ENCODE measurements around the gene PLXND1. TPM values are rescaled to one million over a fixed set of nuclear protein-coding genes. Genes with fewer than 3 reads are reported as not detected.

The PLXND1 gene
- total and polyA plus RNA-seq, 9 donors = 21.6 to 120 (median 57.1) TPM

GRCh38 chr3:129632056-129632455 lies 25.6 kb upstream of the PLXND1 start:
- intact Hi-C loops (cut with DNase I) = loop anchor here in 3 of 4 donors (10.0 kb wide), 4 partner anchors 193 to 373 kb away; no protein-coding TSS in a partner anchor
- H3K4me1 ChIP-seq (ENCODE audit: insufficient read depth) = no peaks in the 10 kb centered on the region
- 76 to 79% (median 78%) methylated on average over 9 of the region's 9 CpGs for WGBS, 3 donors
- H3K36me3 ChIP-seq = no peaks in the 10 kb centered on the region
- DNase-seq = no peak
- H3K27me3 ChIP-seq = no peaks in the 10 kb centered on the region
- H3K4me3 ChIP-seq = no peak overlapping the region
- TF ChIP-seq EP300 (IDR thresholded peaks at IDR 0.05) (no peak), CTCF (IDR thresholded peaks at IDR 0.05) (no peak), POLR2A (IDR thresholded peaks at IDR 0.05) (no peak)
- H3K9me3 ChIP-seq = no peaks in the 10 kb centered on the region
- H3K27ac ChIP-seq = no peak overlapping the region

- 76 to 80% (median 77%) methylated on average over 6 of the region's 6 CpGs for WGBS, 3 donors
- no peak overlapping the region for H3K27ac ChIP-seq
Measured at GRCh38 chr3:129629011-129629410, 22.5 kb upstream of the PLXND1 start.

GRCh38 chr3:129628169-129628522 lies 21.7 kb upstream of the PLXND1 start:
- H3K27me3 ChIP-seq = no peaks in the 10 kb centered on the region
- peaks cover 5% of the 10 kb centered on the region for H3K4me1 ChIP-seq (ENCODE audit: insufficient read depth)
- no peaks in the 10 kb centered on the region for H3K36me3 ChIP-seq
- WGBS, 3 donors = 19 to 25% (median 19%) methylated on average over 9 of the region's 9 CpGs
- no peaks in the 10 kb centered on the region for H3K9me3 ChIP-seq
- intact Hi-C loops (cut with DNase I) = loop anchor here in 2 of 4 donors (5.0 to 10.0 kb wide), 2 partner anchors 304 to 307 kb away; no protein-coding TSS in a partner anchor
- H3K27ac ChIP-seq = peak overlapping the region in 1 of 2 donors; percentile 93
- no peak for DNase-seq
- no peak overlapping the region for H3K4me3 ChIP-seq
- TF ChIP-seq CTCF (IDR thresholded peaks at IDR 0.05) = no peak
- TF ChIP-seq EP300 (IDR thresholded peaks at IDR 0.05) = no peak
- TF ChIP-seq POLR2A (IDR thresholded peaks at IDR 0.05) = no peak

More at GRCh38 chr3:129629011-129629410, 22.5 kb upstream of the PLXND1 start:
- no peak for DNase-seq
- Histone ChIP-seq H3K36me3 (no peaks in the 10 kb centered on the region), H3K4me1 (ENCODE audit: insufficient read depth) (peaks cover 5% of the 10 kb centered on the region), H3K4me3 (no peak overlapping the region), H3K27me3 (no peaks in the 10 kb centered on the region), H3K9me3 (no peaks in the 10 kb centered on the region)
- TF ChIP-seq POLR2A (IDR thresholded peaks at IDR 0.05) (no peak), EP300 (IDR thresholded peaks at IDR 0.05) (no peak), CTCF (IDR thresholded peaks at IDR 0.05) (no peak)
- intact Hi-C loops (cut with DNase I) = loop anchor here in 2 of 4 donors (5.0 to 10.0 kb wide), 2 partner anchors 303 to 306 kb away; no protein-coding TSS in a partner anchor

GRCh38 chr3:129627350-129628168 lies 21.1 kb upstream of the PLXND1 start:
- Histone ChIP-seq H3K4me1 (ENCODE audit: insufficient read depth) (peaks cover 5% of the 10 kb centered on the region), H3K4me3 (peak overlapping the region; percentile 59), H3K27me3 (no peaks in the 10 kb centered on the region), H3K9me3 (no peaks in the 10 kb centered on the region), H3K36me3 (no peaks in the 10 kb centered on the region), H3K27ac (peak overlapping the region; percentile 46 to 93)
- intact Hi-C loops (cut with DNase I) = loop anchor here in 2 of 4 donors (5.0 to 10.0 kb wide), 2 partner anchors 305 to 307 kb away; no protein-coding TSS in a partner anchor
- 2 to 26% (median 10%) methylated on average over 38 of the region's 38 CpGs for WGBS, 3 donors
- DNase-seq = peak; percentile 70 to 81 (median 76)
- TF ChIP-seq CTCF (IDR thresholded peaks at IDR 0.05) = peak; percentile 23 to 76 (median 72)
- TF ChIP-seq POLR2A (IDR thresholded peaks at IDR 0.05) = peak; percentile 29
- TF ChIP-seq EP300 (IDR thresholded peaks at IDR 0.05) = no peak
